Inflammatory macrophage treated with lipopolysaccharide for 4 hours (primary cell): ENCODE data around the gene FIBIN.
"Not testable (repeated sequence)": the region's sequence is repeated elsewhere in the genome, so short reads cannot be mapped to it uniquely, and the experiment has no call there.

Experiments used
- DNase-seq: peaks from one replicate; pipeline ENCODE4 v3.0.0-alpha.2; 2020

Gene FIBIN

DNA sequence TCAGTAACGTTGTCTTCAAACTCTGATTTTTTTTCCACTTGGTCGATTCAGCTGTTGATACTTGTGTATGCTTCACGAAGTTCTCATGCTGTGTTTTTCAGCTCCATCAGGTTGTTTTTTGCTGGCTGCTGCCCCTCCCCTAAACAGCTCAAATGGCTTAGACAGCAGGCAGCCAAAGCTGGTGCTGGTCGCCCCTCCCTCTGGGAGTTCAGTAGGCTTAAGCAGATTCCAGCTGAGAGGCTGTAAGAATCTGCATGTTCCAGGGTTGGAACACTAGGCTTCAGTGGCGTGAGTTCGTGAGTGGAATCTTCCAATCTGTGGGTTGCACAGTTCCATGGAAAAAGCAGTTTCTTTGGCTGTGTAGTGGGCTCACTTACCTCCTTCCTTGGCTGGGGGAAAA lies 10.3 kb upstream of the FIBIN start:
- DNase-seq = no peak

DNA sequence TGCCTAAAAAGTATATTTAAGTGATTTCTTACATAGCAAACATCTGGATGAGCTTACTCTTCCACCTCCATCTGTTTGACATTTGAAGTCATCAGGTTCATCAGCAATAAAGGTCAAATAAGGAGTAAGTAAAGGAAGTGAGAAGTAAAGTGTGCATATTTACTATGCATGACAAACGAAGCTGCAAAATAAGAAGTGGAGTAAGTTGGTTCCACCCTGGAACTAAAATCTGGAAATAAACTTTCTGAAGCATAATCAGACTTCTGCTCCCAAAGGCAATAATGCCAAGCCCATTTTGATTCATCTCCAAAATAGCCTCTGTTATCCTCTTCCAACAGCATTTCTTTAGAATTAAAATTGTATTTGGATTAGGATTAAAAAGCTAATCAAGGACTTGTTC lies 8.4 kb upstream of the FIBIN start:
- no peak for DNase-seq

DNA sequence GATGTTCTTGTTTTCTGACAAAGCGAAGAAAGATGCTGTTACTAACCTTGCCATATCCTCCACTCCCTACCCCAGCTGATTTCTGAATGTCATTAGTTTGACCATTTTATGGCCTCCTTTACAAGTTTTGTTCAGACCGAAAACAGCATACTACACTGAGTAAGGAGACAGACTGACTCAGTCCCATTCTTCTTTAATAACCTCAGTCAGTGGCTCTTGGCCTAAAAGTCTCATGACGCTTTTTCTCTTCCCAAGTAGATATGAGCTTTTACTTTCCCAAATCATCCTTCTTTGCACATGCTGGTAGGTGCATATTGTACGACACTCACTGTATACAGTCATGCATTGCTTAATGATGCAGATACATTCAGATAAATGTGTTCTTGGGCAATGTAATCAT lies 8.0 kb upstream of the FIBIN start:
- no peak for DNase-seq

DNA sequence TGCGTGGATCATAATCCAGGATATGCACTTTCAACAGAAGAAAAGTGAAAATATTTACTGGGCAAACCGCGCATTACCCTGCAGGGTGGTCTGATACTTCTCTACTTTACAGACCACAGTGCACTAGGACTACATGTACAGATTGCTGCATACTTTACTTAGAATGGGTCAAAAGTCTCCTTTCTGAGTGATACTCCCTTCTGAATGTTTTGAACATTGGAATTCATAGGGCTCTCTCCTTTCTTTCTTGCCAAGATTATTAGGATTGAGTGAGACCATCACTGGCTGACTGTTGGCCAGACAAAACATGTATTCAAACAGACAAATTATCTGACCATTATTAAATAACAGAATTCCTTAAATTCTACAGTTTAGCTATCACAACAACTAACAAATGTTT lies 6.6 kb upstream of the FIBIN start:
- DNase-seq = no peak

GRCh38 chr11:26987731-26988130 lies 6.2 kb upstream of the FIBIN start:
- no peak for DNase-seq

- no peak for DNase-seq
Measured at GRCh38 chr11:26992031-26992541, 1.8 kb upstream of the FIBIN start.

DNA sequence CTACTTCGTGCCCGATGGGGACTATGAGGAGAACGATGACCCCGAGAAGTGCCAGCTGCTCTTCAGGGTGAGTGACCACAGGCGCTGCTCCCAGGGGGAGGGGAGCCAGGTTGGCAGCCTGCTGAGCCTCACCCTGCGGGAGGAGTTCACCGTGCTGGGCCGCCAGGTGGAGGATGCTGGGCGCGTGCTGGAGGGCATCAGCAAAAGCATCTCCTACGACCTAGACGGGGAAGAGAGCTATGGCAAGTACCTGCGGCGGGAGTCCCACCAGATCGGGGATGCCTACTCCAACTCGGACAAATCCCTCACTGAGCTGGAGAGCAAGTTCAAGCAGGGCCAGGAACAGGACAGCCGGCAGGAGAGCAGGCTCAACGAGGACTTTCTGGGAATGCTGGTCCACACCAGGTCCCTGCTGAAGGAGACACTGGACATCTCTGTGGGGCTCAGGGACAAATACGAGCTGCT lies 751 bp downstream of the FIBIN start:
- DNase-seq = no peak

GRCh38 chr11:26995701-26996460 lies 2.0 kb downstream of the FIBIN start:
- no peak for DNase-seq

DNA sequence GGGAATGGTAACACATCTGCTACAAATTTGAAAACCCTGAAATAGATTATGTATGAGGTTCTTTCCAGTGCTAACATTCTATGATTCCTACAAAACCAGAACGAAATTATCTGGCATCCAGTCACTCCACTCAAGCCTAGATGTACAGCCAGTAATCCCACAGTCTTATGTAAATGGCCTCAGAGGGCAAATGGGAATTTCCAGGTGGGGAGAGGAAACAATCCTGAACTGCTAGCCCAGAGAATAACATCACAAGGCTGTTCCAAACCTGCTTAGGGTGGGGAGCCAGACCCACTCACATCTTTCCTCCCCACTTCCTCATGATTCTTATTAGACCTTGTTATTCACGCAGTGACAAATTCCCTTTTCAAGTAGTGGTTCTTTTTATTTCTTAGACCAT lies 3.5 kb downstream of the FIBIN start:
- no peak for DNase-seq

- DNase-seq = not testable (repeated sequence)
Measured at GRCh38 chr11:27001136-27001730, 7.3 kb downstream of the FIBIN start.

DNA sequence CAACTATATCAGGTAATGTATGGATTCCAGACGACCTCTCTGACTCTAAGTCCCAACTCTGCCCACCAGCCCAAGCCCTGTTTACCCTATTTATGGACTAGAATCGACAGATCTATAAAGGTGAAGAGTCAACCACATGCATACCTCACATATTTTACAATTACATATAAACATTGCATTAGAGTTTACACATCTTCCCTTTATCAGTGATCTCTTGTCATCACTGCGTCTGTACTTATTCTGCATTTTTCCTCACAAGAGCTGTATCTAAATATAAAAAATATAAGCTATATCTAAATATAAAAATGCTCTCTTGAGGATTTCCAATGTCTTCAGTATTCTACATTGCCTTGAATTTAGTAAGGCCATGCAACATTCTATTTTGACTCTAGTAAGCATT lies 8.5 kb downstream of the FIBIN start:
- no peak for DNase-seq

- DNase-seq = no peak
Measured at GRCh38 chr11:27002838-27003237, 8.9 kb downstream of the FIBIN start.

- DNase-seq = no peak
Measured at GRCh38 chr11:27004103-27004502, 10.2 kb downstream of the FIBIN start.

GRCh38 chr11:27008811-27009535 lies 15.1 kb downstream of the FIBIN start:
- no peak for DNase-seq

DNA sequence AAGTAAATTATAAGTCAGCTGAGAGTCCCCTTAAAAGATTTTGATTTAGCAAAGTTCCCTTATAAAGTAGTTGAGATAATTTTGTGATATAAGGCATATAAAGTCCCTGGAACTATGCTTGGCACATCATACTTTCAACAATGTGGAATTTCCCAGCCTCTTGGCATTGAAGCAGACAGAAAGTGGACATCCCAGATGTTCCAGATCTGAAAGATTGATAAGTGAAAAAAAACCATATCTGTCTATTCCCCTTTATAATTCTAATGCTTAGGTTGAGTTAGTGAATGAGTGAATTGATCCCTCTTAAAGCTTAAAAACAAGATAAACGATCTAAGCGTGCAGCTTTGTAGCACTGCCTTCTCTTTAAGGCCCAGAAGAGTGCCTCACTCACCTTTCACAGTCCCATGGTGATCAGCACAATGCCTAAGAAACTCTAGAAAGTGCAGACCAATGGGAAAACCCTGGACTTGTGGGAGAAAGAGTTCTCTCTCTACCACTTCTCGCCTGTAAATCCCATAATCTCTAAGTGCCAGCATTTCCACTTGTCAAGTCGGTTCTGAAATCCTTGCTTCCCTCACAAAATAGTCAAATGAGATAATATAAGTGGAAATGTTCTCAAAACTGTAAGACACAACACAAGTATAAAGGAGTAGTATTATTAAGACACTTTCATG lies 17.8 kb downstream of the FIBIN start:
- DNase-seq = no peak

- DNase-seq = no peak
Measured at GRCh38 chr11:27012234-27012921, 18.5 kb downstream of the FIBIN start.

GRCh38 chr11:27013781-27014361 lies 20.0 kb downstream of the FIBIN start:
- no peak for DNase-seq

DNA sequence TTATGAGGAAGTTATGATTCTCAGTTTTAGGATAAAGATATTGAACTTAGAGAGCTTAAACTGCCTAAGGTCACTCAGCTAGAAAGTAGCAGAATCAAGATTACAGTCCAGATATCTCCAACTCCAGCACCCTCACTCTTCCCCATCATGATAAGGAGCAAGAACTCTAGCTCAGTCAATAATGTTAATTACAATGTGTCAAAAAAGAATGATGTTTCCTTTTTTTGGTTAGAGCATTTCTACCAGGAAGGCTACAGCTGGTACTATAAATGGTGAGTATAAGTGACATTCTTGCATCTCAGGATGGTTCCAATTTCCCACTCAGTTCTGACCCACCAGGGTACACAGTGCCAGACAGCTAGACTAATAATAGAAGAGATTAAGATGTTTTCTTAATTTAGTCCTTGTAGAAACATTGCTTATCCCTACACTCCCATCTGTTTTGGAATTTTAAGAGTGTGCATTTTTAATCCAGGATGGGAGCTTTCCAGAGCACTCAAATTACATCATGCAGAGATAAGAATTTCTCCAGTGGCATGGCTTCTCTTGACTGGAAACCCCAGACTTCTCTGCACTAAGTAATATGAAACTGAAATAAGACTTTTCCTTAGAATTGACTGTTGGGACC lies 25.1 kb downstream of the FIBIN start:
- no peak for DNase-seq

- DNase-seq = no peak
Measured at GRCh38 chr11:27020751-27021150, 26.8 kb downstream of the FIBIN start.

GRCh38 chr11:27022659-27023251 lies 28.8 kb downstream of the FIBIN start:
- no peak for DNase-seq

- no peak for DNase-seq
Measured at GRCh38 chr11:27024865-27025264, 31.0 kb downstream of the FIBIN start.
